ENCODE results near the gene SLC4A1AP.
"Not testable (repeated sequence)": the region's sequence is repeated elsewhere in the genome, so short reads cannot be mapped to it uniquely, and the experiment has no call there.

Gene SLC4A1AP

GRCh38 chr2:27663285-27664153, at the start of gene SLC4A1AP, which contains the start of gene SUPT7L:
Gene SLC4A1AP, plus strand, starts transcription at chr2:27663889. Its CDS starts 26 bp downstream, at chr2:27663915.
Gene SUPT7L, minus strand, starts transcription at chr2:27663614. Its CDS starts 1,422 bp downstream, at chr2:27662192.
- Histone ChIP-seq H3K36me3 (ENCODE audit: insufficient read depth, low read length) (peaks cover 31% of the 10 kb centered on the region), H3K79me2 (ENCODE audit: control insufficient read depth, insufficient read depth, low read length, unreplicated experiment) (peaks cover 54% of the 10 kb centered on the region), H3K4me1 (ENCODE audit: control insufficient read depth, insufficient read depth, low read length, unreplicated experiment) (peaks cover 24% of the 10 kb centered on the region), H3K4me3 (ENCODE audit: low read depth, low read length) (peak within 1 kb of the TSS; percentile 92), H2AFZ (ENCODE audit: low read length, unreplicated experiment) (peak within 1 kb of the TSS; percentile 34), H3K27me3 (ENCODE audit: insufficient read depth, low read length) (no peaks in the 10 kb centered on the region), H3K27ac (ENCODE audit: low read depth, low read length) (peak within 1 kb of the TSS; percentile 88)

- H3K36me3 ChIP-seq (ENCODE audit: insufficient read depth, low read length) = peaks cover 22% of the 10 kb centered on the region
- no peaks in the 10 kb centered on the region for H3K4me1 ChIP-seq (ENCODE audit: control insufficient read depth, insufficient read depth, low read length, unreplicated experiment)
- no peaks in the 10 kb centered on the region for H3K27me3 ChIP-seq (ENCODE audit: insufficient read depth, low read length)
- H2AFZ ChIP-seq (ENCODE audit: low read length, unreplicated experiment) = no peak overlapping the region
- no peak overlapping the region for H3K4me3 ChIP-seq (ENCODE audit: low read depth, low read length)
- no peak overlapping the region for H3K27ac ChIP-seq (ENCODE audit: low read depth, low read length)
- no peaks in the 10 kb centered on the region for H3K79me2 ChIP-seq (ENCODE audit: control insufficient read depth, insufficient read depth, low read length, unreplicated experiment)
Measured at GRCh38 chr2:27613985-27614384, 49.7 kb upstream of the SLC4A1AP start.

- Histone ChIP-seq H2AFZ (ENCODE audit: low read length, unreplicated experiment) (no peak overlapping the region), H3K27ac (ENCODE audit: low read depth, low read length) (no peak overlapping the region), H3K36me3 (ENCODE audit: insufficient read depth, low read length) (peaks cover 25% of the 10 kb centered on the region), H3K79me2 (ENCODE audit: control insufficient read depth, insufficient read depth, low read length, unreplicated experiment) (no peaks in the 10 kb centered on the region), H3K27me3 (ENCODE audit: insufficient read depth, low read length) (no peaks in the 10 kb centered on the region), H3K4me3 (ENCODE audit: low read depth, low read length) (no peak overlapping the region), H3K4me1 (ENCODE audit: control insufficient read depth, insufficient read depth, low read length, unreplicated experiment) (no peaks in the 10 kb centered on the region)
Measured at GRCh38 chr2:27615316-27615715, 48.4 kb upstream of the SLC4A1AP start.

GRCh38 chr2:27621524-27621923, 42.2 kb upstream of the SLC4A1AP start:
- peaks cover 23% of the 10 kb centered on the region for H3K4me1 ChIP-seq (ENCODE audit: control insufficient read depth, insufficient read depth, low read length, unreplicated experiment)
- peaks cover 23% of the 10 kb centered on the region for H3K36me3 ChIP-seq (ENCODE audit: insufficient read depth, low read length)
- H3K4me3 ChIP-seq (ENCODE audit: low read depth, low read length) = no peak overlapping the region
- peak overlapping the region; percentile 75 for H3K27ac ChIP-seq (ENCODE audit: low read depth, low read length)
- no peaks in the 10 kb centered on the region for H3K79me2 ChIP-seq (ENCODE audit: control insufficient read depth, insufficient read depth, low read length, unreplicated experiment)
- no peaks in the 10 kb centered on the region for H3K27me3 ChIP-seq (ENCODE audit: insufficient read depth, low read length)
- H2AFZ ChIP-seq (ENCODE audit: low read length, unreplicated experiment) = no peak overlapping the region

- Histone ChIP-seq H2AFZ (ENCODE audit: low read length, unreplicated experiment) (no peak overlapping the region), H3K4me1 (ENCODE audit: control insufficient read depth, insufficient read depth, low read length, unreplicated experiment) (peaks cover 35% of the 10 kb centered on the region), H3K27ac (ENCODE audit: low read depth, low read length) (peak overlapping the region; percentile 75), H3K36me3 (ENCODE audit: insufficient read depth, low read length) (peaks cover 13% of the 10 kb centered on the region), H3K27me3 (ENCODE audit: insufficient read depth, low read length) (no peaks in the 10 kb centered on the region), H3K79me2 (ENCODE audit: control insufficient read depth, insufficient read depth, low read length, unreplicated experiment) (no peaks in the 10 kb centered on the region), H3K4me3 (ENCODE audit: low read depth, low read length) (peak overlapping the region; percentile 5; the same call in 1 of the 2 replicates)
Measured at GRCh38 chr2:27622921-27623384, 40.7 kb upstream of the SLC4A1AP start.

GRCh38 chr2:27624943-27625342, 38.7 kb upstream of the SLC4A1AP start:
- Histone ChIP-seq H3K79me2 (ENCODE audit: control insufficient read depth, insufficient read depth, low read length, unreplicated experiment) (peaks cover 10% of the 10 kb centered on the region), H2AFZ (ENCODE audit: low read length, unreplicated experiment) (no peak overlapping the region), H3K36me3 (ENCODE audit: insufficient read depth, low read length) (peaks cover 7% of the 10 kb centered on the region; the same call in 1 of the 2 replicates), H3K4me3 (ENCODE audit: low read depth, low read length) (no peak overlapping the region), H3K4me1 (ENCODE audit: control insufficient read depth, insufficient read depth, low read length, unreplicated experiment) (peaks cover 38% of the 10 kb centered on the region), H3K27ac (ENCODE audit: low read depth, low read length) (no peak overlapping the region), H3K27me3 (ENCODE audit: insufficient read depth, low read length) (no peaks in the 10 kb centered on the region)

- H2AFZ ChIP-seq (ENCODE audit: low read length, unreplicated experiment); H3K27me3 ChIP-seq (ENCODE audit: insufficient read depth, low read length); H3K4me3 ChIP-seq (ENCODE audit: low read depth, low read length): not testable (repeated sequence)
- 0 out of 2 replicates have a peak, but pooled peaks cover 10% of the 10 kb centered on the region for H3K36me3 ChIP-seq (ENCODE audit: insufficient read depth, low read length)
- peak overlapping the region; percentile 84 for H3K27ac ChIP-seq (ENCODE audit: low read depth, low read length)
- peaks cover 12% of the 10 kb centered on the region for H3K79me2 ChIP-seq (ENCODE audit: control insufficient read depth, insufficient read depth, low read length, unreplicated experiment)
- peaks cover 38% of the 10 kb centered on the region for H3K4me1 ChIP-seq (ENCODE audit: control insufficient read depth, insufficient read depth, low read length, unreplicated experiment)
Measured at GRCh38 chr2:27626323-27626722, 37.4 kb upstream of the SLC4A1AP start.

- Histone ChIP-seq H3K36me3 (ENCODE audit: insufficient read depth, low read length) (0 out of 2 replicates have a peak, but pooled peaks cover 10% of the 10 kb centered on the region), H3K27ac (ENCODE audit: low read depth, low read length) (peak overlapping the region; percentile 84), H3K79me2 (ENCODE audit: control insufficient read depth, insufficient read depth, low read length, unreplicated experiment) (peaks cover 12% of the 10 kb centered on the region), H3K4me1 (ENCODE audit: control insufficient read depth, insufficient read depth, low read length, unreplicated experiment) (peaks cover 34% of the 10 kb centered on the region)
- H3K4me3 ChIP-seq (ENCODE audit: low read depth, low read length); H3K27me3 ChIP-seq (ENCODE audit: insufficient read depth, low read length); H2AFZ ChIP-seq (ENCODE audit: low read length, unreplicated experiment): not testable (repeated sequence)
Measured at GRCh38 chr2:27626921-27627320, 36.8 kb upstream of the SLC4A1AP start.

- peak overlapping the region; percentile 90 for H3K4me3 ChIP-seq (ENCODE audit: low read depth, low read length)
- H3K36me3 ChIP-seq (ENCODE audit: insufficient read depth, low read length) = 0 out of 2 replicates have a peak, but pooled peaks cover 15% of the 10 kb centered on the region
- H3K27me3 ChIP-seq (ENCODE audit: insufficient read depth, low read length) = no peaks in the 10 kb centered on the region
- H3K4me1 ChIP-seq (ENCODE audit: control insufficient read depth, insufficient read depth, low read length, unreplicated experiment) = peaks cover 21% of the 10 kb centered on the region
- peak overlapping the region; percentile 84 for H3K27ac ChIP-seq (ENCODE audit: low read depth, low read length)
- H2AFZ ChIP-seq (ENCODE audit: low read length, unreplicated experiment) = no peak overlapping the region
- peaks cover 12% of the 10 kb centered on the region for H3K79me2 ChIP-seq (ENCODE audit: control insufficient read depth, insufficient read depth, low read length, unreplicated experiment)
Measured at GRCh38 chr2:27627963-27628766, 35.5 kb upstream of the SLC4A1AP start.

Measured in ACC112 (cell line).